D341Med (cell line): ENCODE data around the gene ABCA2.
"Not testable (repeated sequence)": the region's sequence is repeated elsewhere in the genome, so short reads cannot be mapped to it uniquely, and the experiment has no call there.

Experiments used
- DNase-seq: peaks from one replicate; pipeline ENCODE4 v3.0.0; 2012; ENCODE audit warnings: low spot score

Gene ABCA2

DNA sequence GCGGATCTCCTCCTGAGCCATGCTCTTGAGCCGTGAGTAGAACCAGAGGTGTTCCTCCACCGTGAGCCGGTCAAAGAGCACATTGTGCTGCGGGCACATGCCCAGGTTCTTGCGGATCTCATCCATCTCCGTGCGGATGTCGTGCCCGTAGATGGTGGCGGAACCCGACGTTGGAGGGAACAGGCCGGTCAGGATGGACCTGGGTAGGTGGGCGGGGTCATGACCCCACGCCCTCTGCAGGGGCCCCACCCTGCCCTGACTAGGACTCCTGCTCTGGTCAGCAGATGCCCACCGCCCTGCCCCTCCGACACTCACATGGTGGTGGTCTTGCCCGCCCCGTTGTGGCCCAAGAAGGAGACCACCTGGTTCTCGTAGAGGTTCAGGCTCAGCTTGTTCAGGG lies 12.1 kb downstream of the ABCA2 start:
- no peak for DNase-seq

DNA sequence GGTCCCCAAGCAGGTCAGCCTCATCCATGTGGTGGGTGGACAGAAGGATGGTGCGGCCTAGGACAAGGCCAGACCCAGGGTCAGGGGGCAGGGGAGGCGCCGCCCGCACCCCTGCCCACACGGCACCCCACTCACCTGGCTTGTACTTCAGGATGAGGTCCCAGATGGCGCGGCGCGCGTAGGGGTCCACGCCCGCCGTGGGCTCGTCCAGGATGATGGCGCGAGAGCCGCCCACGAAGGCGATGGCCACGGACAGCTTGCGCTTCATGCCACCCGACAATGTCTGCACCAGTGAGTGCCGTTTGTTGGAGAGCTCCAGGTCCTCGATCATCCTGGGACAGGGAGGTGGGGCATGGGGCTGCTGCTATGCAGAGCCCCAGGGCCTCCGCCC lies 12.5 kb downstream of the ABCA2 start:
- DNase-seq: no peak

DNA sequence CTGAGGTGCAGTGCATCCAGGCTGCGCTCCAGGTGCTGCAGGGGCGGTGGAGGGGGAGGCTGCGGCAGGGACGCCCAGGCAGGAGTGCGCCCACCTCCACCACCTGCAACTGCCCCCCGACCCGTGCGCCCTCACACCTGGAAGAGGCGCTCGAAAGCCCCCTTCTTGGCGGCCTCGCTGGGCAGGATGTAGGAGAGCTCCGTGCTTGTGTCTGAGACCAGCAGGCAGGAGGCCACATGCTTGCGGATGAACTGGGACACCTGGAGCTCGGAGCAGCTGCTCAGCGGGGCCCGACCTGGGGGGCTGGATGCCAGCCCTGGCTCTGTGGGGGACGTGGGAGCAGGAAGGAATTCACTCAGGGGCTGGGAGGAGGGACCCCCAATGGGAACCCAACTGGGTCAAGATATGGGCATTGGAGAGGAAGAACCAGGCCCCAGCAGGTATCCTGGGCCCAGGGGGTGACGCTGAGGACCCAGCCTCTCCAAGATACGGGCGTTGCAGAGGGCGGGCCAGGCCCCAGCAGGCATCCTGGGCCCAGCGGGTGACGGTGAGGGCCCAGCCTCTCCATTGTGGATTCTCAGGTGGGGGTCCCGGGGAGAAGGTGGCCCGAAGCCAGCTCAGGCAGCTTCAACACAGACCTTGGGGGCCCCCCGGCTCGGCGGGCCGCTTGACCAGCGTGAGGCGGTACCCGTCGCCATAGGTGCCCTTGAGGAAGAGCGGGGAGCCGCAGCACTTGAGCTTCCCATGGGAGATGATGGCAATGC lies 13.1 kb downstream of the ABCA2 start:
- DNase-seq: no peak

DNA sequence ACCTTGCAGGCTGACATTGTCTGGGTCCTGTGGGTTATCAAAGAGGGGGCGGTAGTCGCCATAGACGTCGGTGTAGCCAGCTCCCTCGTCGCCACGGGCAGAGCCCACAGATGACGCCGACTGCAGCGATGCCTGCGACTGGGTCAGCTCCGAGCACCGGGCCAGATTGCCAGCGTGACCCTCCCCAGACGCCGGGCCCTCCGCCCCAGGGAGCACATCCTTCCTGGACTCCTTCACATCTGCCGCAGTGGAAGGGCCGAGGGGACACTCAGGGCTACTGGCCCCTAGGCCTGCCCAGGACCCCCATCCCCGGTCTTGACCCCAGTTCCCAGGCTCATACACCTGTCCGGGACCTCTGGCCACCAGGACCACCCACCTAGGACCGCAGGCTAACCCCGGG lies 13.9 kb downstream of the ABCA2 start:
- no peak for DNase-seq

DNA sequence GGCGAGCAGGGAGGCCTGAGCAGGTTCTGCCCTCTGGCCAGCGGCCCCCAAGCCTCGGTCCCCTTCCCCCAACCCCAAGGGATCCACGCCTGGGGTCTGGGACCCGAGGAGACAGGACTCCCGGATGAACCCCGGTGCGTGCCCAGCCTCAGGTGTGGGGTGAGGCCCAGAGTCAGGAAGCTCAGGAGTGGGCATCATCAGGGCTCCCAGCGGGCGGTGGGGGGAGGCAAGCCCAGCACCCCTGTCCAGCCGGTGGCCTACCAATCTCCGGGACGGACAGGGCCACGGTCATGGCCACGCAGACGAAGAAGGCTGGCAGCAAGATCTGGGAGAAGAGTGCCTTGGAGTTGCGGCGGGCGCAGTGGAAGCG lies 14.5 kb downstream of the ABCA2 start:
- no peak for DNase-seq

DNA sequence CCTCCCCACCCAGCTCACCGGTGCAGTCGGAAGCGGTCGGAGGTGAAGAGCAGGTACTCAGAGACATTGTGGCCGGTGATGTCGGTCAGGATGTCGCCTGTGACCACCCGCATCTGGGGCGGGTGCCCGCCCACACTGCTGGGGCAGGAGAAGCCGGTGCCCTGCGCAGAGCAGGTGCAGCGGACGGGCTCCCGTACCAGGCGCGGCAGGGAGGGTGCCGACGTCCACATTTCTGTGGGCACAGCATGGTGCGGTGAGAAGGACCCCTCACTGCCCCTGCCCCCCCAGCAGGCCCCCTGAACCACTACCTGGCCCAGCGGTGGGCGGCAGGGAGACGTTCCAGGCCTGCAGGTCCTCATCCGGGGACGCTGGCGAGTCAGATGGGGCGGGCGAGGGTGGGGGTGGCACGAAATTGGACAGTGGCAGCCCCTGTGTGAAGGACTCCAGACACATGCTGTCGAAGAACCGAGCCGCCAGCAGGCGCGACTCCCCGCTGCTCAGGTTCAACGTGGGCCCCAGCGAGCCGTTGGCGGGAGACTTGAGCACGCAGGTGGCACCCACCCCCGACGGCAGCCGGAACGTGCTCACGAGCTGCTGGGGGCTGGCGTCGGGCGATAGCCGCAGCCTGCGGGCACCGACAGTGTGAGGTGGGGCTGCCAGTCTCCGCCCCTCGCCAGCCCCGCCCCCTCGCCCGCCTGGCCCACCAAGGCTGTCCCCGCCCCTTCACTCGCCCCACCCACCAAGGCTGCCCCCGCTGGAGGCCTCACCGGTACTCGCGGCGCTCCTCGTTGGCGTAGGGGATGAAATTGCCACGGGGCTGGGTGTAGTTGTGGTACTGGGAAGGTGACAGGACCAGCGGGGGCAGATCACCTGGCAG lies 15.1 kb downstream of the ABCA2 start:
- DNase-seq: no peak

DNA sequence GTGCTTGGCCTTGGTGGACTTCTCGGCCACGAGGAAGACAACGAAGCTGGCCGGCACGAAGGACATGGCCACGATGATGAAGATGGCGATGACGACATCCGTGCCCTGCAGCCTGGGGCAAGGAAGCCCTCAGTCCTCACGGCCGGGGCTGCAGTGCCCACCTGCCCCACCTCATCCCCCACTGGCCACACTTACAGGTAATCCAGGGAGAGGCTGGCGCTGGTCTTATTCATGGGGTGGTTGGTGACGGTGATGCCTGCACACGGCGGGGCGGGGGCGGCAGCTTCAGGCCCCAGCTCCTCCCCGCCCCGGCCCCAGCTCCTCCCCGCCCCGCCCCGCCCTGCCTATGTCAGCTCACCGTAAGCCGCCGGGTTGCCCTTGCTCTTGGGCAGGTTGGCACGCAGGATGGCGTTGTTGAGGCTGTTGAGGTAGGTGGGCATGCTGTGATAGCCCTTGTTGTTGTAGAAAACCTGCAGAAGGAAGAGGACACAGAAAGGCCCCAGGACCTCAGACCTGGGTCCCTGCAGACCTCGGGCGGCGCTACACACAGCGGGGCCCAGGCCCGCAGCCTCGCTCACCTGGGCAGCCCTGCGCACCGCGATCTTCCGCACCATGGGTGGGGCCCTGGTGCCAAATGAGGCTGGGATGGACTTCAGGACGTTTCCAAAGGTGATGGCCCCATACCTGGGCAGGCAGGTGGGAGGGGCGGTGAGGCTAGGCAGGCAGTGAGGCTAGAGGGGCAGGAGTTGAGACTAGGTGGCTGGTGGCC lies 15.9 kb downstream of the ABCA2 start:
- no peak for DNase-seq

DNA sequence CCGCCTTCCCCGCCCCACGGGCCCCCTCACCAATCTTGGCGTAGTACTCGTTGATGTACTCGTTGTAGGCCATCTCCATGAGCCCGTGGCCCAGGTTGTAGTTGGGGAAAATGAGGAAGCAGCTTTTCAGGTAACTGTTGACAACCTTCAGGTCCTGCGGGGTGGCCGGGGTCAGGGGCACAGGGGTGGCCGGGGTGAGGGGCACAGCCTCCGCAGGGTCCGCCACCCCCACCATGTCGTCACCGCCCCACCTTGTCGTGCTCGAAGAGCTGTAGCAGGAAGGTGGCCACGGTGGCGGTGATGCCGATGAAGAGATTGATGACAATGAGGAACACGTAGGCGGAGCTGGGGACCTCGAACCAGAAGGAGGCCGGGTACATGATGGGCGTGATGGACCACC lies 16.9 kb downstream of the ABCA2 start:
- DNase-seq: no peak

DNA sequence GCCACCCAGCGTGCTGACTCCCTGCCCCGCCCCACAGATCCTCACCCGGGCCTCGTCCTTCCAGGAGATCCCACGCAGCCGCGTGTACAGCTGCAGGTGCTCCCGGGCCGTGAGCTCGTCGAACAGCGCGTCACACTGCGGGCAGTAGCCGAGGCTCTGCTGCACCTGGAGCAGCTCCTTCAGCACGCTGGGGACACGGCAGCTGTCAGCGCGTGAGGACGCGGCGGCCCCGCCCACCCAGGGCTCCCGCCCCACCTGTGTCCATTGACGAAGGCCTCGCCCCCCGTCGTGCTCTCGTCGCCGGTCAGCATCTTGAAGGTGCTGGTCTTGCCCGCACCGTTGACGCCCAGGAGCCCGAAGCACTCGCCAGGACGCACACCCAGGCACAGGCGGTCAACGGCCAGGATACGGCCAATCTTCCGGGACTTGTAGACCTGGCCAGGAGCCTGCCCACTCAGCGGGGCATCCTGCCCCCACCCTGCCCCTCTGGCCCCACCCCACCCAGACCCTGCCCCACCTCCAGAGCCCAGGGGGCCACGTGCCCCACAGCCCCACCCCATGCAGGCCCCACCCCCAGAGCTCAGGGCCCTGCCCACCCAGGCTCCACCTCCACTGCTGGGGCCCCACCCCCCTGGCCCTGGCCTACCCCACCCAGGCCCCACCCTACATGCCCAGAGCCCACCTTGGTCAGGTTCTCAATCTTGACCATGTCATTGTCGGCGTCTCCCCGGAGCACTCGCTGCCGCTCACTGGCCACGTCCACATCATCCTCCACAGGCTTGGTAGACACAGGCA lies 17.9 kb downstream of the ABCA2 start:
- DNase-seq: no peak

DNA sequence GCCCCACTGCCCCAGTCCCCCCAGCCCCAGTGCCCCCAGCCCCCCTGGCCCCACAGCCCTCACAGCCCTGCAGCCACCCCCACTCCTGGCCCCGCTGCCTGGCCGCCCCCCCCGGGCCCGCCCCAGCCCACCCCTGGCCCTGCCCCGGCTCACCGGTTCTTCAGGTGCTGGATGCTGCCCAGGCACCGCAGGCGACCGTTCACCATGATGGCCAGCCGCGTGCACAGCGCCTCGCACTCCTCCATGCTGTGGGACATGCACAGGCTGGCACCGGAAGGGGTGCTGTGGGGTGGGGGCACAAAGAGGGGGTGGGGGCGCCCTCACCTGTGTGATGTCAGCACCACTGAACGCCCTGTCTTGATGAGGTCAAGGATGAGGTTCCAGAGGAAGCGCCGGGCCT lies 18.8 kb downstream of the ABCA2 start:
- no peak for DNase-seq

DNA sequence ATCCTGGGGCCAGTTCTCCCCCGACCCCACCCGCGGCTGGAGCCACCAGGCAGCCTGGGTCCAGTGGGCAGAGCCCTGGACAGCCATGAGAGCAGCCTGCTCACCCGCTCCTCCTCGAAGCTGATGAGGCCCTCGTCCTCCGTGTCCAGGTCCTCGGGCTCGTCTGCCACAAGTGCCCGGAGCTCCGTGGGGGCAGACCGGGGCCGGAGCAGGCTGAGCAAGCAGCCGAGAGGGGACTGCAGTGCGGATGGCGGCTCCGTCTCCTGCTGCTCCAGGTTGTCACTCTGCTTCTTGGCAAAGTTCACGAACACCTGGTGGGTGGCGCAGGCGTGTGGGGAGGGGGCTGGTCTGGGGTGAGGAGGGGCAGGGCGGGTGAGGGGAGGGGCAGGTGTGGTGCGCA lies 19.7 kb downstream of the ABCA2 start:
- DNase-seq: no peak

DNA sequence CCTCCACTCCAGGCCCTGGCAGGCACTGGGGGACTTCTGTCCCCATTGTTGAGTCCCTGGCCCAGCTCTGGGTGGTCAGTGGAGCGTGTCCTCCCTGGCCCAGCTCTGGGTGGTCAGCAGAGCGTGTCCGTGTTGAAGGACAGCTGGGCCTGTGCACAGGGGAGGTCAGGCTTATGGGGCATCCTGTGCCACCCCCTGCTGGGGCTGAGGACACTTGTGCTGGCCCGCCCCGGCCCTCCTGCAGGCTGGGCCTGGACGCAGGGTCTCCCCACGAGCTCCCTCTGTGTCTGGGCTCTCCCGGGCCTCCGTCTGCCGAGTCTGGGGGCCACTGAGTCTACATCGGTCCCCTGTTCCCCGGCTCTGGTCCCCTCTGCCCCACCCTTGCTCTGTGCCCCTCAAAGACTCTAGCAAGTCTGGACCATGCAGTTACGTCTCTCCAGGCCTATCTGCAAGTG lies 20.2 kb downstream of the ABCA2 start:
- no peak for DNase-seq

DNA sequence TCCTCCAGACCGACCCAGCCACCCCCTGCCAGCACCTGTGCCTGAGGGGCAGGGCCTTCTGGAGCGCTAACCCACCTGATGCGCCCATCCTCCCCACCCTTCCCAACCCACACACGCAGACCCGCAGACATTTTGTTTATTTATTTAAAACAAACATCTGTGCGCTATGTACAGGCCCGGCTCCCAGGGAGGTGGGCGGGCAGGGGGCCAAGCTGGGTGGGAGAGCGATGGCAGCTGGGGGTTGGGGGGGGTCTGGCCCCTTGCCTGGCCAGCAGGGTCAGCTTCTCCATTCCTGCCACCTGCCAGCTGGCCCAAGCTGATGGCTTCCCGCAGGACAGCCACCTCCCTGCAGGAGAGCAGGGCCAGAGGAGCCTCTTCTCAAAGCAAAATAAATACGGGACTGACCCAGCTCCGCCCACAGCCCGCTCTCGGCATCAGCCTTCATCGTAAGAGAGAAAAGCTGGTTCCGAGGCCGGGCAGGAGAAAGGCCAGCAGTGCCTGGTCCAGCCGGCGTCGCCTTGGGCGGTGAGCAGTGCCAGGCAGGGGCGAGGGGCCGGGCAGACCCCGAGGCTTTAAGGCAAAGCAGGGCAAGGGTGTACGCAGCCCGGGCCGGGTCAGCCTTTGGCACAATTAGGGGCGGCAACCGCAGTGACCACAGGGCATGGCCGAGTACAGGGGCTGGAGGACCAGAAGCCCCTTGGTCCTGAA lies 20.8 kb downstream of the ABCA2 start:
- DNase-seq: no peak

DNA sequence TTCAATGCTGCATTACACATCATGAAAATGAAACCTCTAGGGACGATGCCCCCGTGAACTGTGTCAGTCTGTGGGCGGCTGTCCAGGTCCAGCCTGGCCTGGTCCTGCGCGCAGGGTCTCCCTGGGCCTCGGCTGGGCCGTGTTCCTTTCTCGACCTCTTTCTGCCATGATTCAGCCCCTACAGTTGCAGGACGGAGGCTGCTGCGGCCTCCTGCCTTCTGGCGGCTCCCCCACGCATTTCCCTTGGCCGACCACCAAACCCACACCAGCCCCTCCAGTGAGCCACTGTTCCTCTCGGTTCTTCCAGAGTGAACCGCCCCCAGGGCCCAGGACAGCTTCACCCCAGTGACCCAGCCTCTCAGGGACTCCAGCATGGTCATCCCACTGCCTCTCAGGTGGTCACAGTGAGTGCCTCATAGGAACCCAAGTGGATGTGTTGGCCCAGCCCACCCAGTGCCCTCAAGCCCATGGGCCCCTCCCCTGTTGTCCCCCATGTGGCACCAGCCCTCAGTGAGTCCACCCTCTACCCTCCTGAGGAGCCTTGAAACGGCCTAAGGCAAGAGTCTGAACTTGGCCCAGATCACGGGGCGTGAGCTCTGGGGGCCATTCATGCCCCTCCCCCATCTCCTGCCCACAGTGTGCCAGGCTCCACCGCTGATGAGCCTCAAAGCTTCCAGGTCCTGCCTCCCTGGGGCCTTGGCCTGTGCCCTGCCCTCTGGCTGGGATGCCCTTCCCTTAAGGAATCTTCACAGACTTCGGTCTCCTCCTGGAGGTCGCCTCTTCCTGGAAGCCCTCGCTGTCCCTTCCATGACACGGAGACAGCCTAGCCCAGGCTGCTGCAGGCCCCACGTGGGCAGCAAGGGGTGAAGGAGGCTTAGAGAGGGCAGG lies 21.7 kb downstream of the ABCA2 start:
- DNase-seq: no peak

DNA sequence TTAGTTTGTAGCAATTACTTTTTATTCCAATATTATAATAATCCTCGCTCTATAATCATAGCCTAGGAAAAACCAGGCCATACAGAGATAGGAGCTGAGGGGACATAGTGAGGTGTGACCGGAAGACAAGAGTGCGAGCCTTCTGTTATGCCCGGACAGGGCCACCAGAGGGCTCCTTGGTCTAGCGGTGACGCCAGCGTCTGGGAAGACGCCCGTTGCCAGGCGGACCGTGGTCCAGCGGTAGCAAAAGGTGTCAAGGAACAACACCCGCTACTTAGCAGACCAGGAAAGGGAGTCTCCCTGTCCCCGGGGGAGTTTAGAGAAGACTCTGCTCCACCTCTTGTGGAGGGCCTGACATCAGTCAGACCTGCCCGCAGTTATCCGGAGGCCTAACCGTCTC lies 23.8 kb downstream of the ABCA2 start:
- DNase-seq: not testable (repeated sequence)

DNA sequence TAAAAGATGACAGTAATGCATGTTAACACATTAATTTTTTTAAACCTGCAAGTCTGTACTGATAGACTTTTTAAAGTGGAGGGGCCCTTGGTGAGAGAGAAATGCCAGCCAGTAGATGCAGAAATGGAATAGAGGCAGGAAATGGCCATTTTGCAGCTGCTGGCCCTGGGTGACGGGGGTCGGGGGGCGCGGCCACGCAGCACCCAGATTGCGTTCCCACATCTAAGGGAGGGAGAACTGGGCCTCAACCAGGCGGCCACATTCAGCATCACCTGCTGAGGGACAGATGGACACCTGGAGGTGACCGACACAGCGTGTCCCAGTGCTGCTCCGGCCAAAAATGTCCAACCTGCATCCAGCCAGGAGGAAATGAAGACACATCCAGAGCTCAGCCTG lies 25.4 kb downstream of the ABCA2 start:
- no peak for DNase-seq

DNA sequence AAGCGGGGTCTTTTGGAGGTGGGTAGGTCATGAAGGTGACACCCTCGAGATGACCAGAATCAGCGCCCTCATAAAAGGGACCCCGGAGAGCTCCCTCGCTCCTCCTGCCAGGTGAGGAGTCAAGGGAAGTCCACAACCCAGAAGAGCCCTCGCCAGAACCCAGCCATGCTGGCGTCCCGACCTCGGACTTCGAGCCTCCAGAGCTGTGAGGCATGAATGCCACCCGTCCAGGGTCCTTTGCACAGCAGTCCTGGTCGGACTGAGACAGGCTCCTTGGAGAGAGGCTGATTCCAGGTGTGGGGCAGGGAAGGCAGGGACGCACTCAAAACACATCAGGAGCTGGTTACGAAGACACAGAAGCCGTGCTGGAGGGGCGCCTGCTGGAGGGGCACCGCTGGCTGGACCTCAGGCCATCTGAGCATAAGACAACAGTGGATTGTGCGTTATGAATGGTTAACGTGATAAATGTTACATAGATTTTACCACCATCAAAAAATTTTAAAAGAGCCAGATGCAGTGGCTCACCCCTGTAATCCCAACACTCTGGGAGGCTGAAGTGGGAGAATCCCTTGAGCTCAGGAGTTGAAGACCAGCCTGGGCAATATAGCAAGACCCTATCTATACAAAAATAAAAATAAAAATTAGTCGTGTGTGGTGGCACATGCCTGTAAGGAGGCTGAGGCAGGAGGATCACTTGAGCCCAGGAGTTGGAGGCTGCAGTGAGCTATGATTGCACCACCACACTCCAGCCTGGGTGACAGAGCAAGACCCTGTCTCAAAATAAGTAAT lies 26.0 kb downstream of the ABCA2 start:
- no peak for DNase-seq

DNA sequence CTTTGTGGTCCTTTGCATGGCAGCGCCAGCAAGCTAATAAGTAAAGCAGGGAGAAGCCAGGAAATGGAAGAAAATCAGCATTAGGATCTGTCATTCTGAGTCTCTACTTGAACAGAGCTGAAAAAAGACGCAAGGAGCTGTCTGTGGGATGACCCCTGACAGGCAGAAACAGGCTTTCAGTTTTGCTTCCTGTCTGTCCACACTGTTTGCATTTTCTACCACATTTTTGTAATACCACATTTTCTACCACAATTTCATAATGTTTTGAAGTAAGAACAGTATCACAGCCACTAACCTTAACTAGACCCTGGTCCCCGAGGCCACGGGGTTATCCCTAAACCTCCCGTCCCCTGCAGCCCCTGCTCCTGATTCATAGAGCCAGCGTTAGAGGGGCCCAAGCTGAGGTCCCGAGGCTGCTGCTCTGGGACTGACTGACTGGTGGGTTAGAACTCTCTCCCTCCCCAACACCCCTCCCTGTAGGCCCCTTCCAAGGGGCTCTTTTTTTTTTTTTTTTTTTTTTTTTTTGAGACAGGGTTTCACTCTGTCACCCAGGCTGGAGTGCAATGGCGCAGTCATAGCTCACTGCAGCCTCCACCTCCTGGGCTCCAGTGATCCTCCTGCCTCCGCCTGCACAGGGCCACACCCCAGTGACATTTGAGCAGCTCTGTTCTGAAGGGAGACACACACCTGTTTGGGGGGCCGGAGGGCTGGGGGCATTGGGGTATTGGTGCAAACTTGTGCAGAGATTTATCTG lies 27.7 kb downstream of the ABCA2 start:
- DNase-seq: no peak

DNA sequence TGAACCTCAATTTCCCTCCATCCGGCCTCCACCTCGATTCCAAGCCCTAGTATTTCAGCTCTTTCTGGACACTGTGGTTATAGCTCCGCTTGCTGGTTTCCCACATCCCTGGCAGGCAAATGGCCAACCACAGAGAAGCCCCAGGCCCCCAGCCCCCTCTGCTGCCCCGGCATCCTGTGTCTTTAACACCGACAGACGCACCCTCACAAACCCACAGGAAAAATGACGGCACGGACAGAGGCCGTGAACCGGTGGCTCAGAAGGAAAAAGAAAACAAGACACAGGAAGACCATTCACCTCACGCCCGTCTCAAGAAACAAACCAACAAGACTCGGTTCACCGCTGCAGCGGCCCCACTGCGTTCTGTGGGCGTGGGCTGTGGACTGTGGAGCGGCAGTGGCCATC lies 30.2 kb downstream of the ABCA2 start:
- DNase-seq: no peak
